Liver (tissue), 2 donors: ENCODE results near the gene PRH2.

Source experiments
- CTCF ChIP-seq: fragments of 150-350 bp; IDR thresholded peaks from 2 replicates; pipeline ENCODE4 v1.5.1; 2017; ENCODE audit warnings: improper control_type of control experiment, low read depth, low read length; ENCODE audit not compliant: missing input control
- MAX ChIP-seq: IDR thresholded peaks from 2 replicates; pipeline ENCODE4 v1.6.1; 2016; ENCODE audit warnings: antibody characterized with exemption
- YY1 ChIP-seq: IDR thresholded peaks from 2 replicates; pipeline ENCODE4 v1.6.1; 2016; ENCODE audit warnings: antibody characterized with exemption, mild to moderate bottlenecking
- donor health status: healthy.

GRCh38 chr12:10904686-10905085 is 24.4 kb upstream of the PRH2 start:
- TF ChIP-seq CTCF (no peak), YY1 (no peak), MAX (no peak)
